MCF 10A (cell line): ENCODE results near the gene HIGD2A. TPM values are rescaled to one million over a fixed set of nuclear protein-coding genes. Genes with fewer than 3 reads are reported as not detected.
A peak's percentile ranks its signal among the peaks of the same experiment; 100 is the strongest.

Experiments used
- BruUV-seq: library from RNA; stranded (reverse); fragments of 400-500 nt; replicated peaks from 2 replicates; lab custom pipeline; 2021; lab: Mats Ljungman, UMichigan
- CTCF ChIA-PET: fragments of 300-600 bp; sonication (Branson Sonifier 250); formaldehyde crosslinking; extraction: SDS; loops from one replicate; lab custom pipeline; 2021; ENCODE audit warnings: antibody characterized with exemption, inconsistent platforms; lab: Yijun Ruan, JAX
- POLR2A ChIA-PET: fragments of 300-600, 350-650 bp; sonication (Branson Sonifier 250); formaldehyde crosslinking; extraction: SDS; loops from one replicate; lab custom pipeline; 2020; ENCODE audit warnings: antibody characterized with exemption, inconsistent platforms; lab: Yijun Ruan, JAX
- DNase-seq: peaks from one replicate; pipeline ENCODE4 v3.0.0-alpha.2; 2018; ENCODE audit not compliant: unreplicated experiment
- H3K27ac Mint-ChIP-seq: one replicate; pipeline ENCODE4 v1.8.0; 2022; ENCODE audit warnings: mild to moderate bottlenecking, low read depth, mixed read lengths; ENCODE audit not compliant: unreplicated experiment
- H3K27me3 Mint-ChIP-seq: one replicate; pipeline ENCODE4 v1.8.0; 2022; ENCODE audit warnings: mixed read lengths; ENCODE audit not compliant: insufficient read depth, unreplicated experiment
- H3K36me3 Mint-ChIP-seq: one replicate; pipeline ENCODE4 v1.8.0; 2022; ENCODE audit warnings: mild to moderate bottlenecking, moderate library complexity, mixed read lengths; ENCODE audit not compliant: insufficient read depth, unreplicated experiment
- H3K4me1 Mint-ChIP-seq: one replicate; pipeline ENCODE4 v1.8.0; 2022; ENCODE audit warnings: mixed read lengths; ENCODE audit not compliant: insufficient read depth, unreplicated experiment
- H3K4me3 Mint-ChIP-seq: one replicate; pipeline ENCODE4 v1.8.0; 2022; ENCODE audit warnings: mild to moderate bottlenecking, moderate library complexity, mixed read lengths; ENCODE audit not compliant: unreplicated experiment
- H3K9me3 Mint-ChIP-seq: one replicate; pipeline ENCODE4 v1.8.0; 2022; ENCODE audit warnings: mixed read lengths; ENCODE audit not compliant: unreplicated experiment
- CTCF ChIP-seq: fragments of 200-600 bp; IDR thresholded peaks from one replicate; pipeline ENCODE4 v1.8.0; 2022; ENCODE audit warnings: antibody characterized with exemption, mild to moderate bottlenecking; ENCODE audit not compliant: unreplicated experiment
- intact Hi-C: fragments of 100-400 bp; cut with micrococcal nuclease; formaldehyde crosslinking; loops from 2 replicates; pipeline ENCODE4 v1.14.1; 2022
- total RNA-seq: library from RNA; stranded (reverse); gene quantifications from 2 replicates; pipeline ENCODE4 v1.2.3, GENCODE V29; 2022

The HIGD2A gene
- total RNA-seq, 1 experiment from 2014 or later: 196 TPM

DNA sequence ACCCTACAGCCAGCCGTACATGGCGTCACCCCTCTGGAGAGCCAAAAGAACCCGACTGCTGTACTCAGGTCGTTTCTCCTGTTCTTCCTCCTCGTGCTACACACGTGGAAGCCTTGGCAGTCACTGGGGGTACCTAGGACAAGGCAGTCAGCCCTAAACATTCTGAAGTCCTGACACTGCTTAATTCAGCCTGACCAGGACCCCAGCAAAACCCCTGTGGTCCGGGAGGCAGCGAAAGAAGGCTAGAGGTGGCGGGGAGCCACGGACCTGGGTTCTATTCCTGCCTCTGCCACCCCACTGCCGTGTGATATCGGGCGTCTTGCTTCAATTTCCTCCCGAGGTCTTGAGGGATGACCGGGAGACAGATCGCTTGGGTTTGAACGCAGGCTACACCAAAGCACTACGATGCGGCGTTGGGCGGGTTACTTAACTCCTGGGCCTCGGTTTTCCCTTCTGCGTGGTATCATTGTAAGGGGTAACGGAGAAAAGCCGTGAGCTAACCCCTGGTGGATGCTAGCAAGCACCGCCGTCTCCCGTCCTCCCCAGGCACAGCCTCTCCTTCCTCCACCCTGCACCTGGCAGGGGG is 23.7 kb upstream of the HIGD2A start:
- no peaks in the 10 kb centered on the region for H3K27me3 Mint-ChIP-seq
- H3K36me3 Mint-ChIP-seq: no peaks in the 10 kb centered on the region
- DNase-seq: no peak
- H3K9me3 Mint-ChIP-seq: no peaks in the 10 kb centered on the region
- intact Hi-C loops: loop anchor here (5.0 kb wide), 1 partner anchor 82 kb away; the partner anchor contains the start of gene FAF2
- H3K4me3 Mint-ChIP-seq: no peak overlapping the region
- H3K4me1 Mint-ChIP-seq: peaks cover 6% of the 10 kb centered on the region
- H3K27ac Mint-ChIP-seq: no peak overlapping the region
- CTCF ChIA-PET: no interaction called here
- no TSS peak for BruUV-seq
- no peak for TF ChIP-seq CTCF
- POLR2A ChIA-PET: no interaction called here

- intact Hi-C loops: no loop called here
- TF ChIP-seq CTCF: no peak
- H3K27ac Mint-ChIP-seq: no peak within 1 kb of the TSS
Measured at GRCh38 chr5:176365351-176366231, 23.0 kb upstream of the HIGD2A start, which contains the start of gene ARL10. Gene ARL10 (plus strand): TSS chr5:176365487. CDS start chr5:176365564, 77 bp downstream.

DNA sequence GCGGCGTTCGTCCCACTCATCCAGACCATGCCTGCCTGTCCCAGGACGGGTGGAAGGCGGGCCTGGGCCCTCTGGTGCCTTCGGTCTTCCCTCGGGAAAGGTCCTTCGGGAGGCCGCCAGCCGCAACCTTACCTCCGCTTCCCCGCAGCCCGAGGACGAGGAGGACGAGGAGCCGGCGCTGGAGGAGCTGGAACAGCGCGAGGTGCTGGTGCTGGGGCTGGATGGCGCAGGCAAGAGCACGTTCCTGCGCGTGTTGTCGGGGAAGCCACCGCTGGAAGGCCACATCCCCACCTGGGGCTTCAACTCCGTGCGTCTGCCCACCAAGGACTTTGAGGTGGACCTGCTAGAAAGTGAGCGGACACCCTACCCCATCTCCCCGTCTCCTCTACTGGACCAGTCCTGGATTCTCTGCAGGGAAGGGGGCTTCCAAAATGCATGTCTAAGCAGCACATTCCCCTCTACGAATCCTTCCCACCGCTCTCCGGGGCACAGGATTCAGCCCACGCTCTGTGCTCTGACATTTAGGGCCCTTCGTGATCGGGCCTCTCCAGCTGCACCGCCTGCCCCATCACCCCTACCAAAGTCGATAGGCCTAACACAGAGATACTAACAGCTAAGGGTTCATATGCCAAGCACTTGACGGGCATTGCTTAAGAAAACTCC is 22.2 kb upstream of the HIGD2A start:
- Mint-ChIP-seq H3K36me3 (no peaks in the 10 kb centered on the region), H3K4me1 (peaks cover 6% of the 10 kb centered on the region), H3K27ac (no peak overlapping the region), H3K9me3 (no peaks in the 10 kb centered on the region), H3K27me3 (no peaks in the 10 kb centered on the region), H3K4me3 (peak overlapping the region; percentile 31)
- no TSS peak for BruUV-seq
- ChIA-PET CTCF (interaction anchor here (0.7 kb wide), 1 partner anchor 491 kb away, joined by 3 read pairs; no protein-coding TSS in a partner anchor), POLR2A (interaction anchor here (0.6 kb wide), 1 partner anchor 30 kb away, joined by 3 read pairs; no protein-coding TSS in a partner anchor)
- intact Hi-C loops: no loop called here
- DNase-seq: no peak
- no peak for TF ChIP-seq CTCF

More at GRCh38 chr5:176365351-176366231, 23.0 kb upstream of the HIGD2A start, which contains the start of gene ARL10:
- Mint-ChIP-seq H3K4me1 (peaks cover 6% of the 10 kb centered on the region), H3K4me3 (peak within 1 kb of the TSS; percentile 31), H3K9me3 (no peaks in the 10 kb centered on the region), H3K27me3 (no peaks in the 10 kb centered on the region), H3K36me3 (no peaks in the 10 kb centered on the region)
- no TSS peak for BruUV-seq
- ChIA-PET POLR2A (interaction anchor here (0.6 kb wide), 1 partner anchor 31 kb away, joined by 3 read pairs; no protein-coding TSS in a partner anchor), CTCF (no interaction called here)
- no peak for DNase-seq

- peaks cover 6% of the 10 kb centered on the region for H3K4me1 Mint-ChIP-seq
- no peaks in the 10 kb centered on the region for H3K27me3 Mint-ChIP-seq
- no peak for DNase-seq
- BruUV-seq: no TSS peak
- H3K27ac Mint-ChIP-seq: no peak overlapping the region
- ChIA-PET CTCF (interaction anchor here (1.6 to 1.8 kb wide), 2 partner anchors 15 to 79 kb away, joined by 3 to 5 read pairs; partner anchors contain the start of gene FAF2), POLR2A (no interaction called here)
- intact Hi-C loops: no loop called here
- H3K36me3 Mint-ChIP-seq: no peaks in the 10 kb centered on the region
- no peak overlapping the region for H3K4me3 Mint-ChIP-seq
- no peak for TF ChIP-seq CTCF
- no peaks in the 10 kb centered on the region for H3K9me3 Mint-ChIP-seq
Measured at GRCh38 chr5:176368726-176369125, 19.8 kb upstream of the HIGD2A start.
